ENCODE data around the gene CDT1.

- no peak for TF ChIP-seq POLR2A (IDR thresholded peaks at IDR 0.05)
- TF ChIP-seq, protein P1, sequence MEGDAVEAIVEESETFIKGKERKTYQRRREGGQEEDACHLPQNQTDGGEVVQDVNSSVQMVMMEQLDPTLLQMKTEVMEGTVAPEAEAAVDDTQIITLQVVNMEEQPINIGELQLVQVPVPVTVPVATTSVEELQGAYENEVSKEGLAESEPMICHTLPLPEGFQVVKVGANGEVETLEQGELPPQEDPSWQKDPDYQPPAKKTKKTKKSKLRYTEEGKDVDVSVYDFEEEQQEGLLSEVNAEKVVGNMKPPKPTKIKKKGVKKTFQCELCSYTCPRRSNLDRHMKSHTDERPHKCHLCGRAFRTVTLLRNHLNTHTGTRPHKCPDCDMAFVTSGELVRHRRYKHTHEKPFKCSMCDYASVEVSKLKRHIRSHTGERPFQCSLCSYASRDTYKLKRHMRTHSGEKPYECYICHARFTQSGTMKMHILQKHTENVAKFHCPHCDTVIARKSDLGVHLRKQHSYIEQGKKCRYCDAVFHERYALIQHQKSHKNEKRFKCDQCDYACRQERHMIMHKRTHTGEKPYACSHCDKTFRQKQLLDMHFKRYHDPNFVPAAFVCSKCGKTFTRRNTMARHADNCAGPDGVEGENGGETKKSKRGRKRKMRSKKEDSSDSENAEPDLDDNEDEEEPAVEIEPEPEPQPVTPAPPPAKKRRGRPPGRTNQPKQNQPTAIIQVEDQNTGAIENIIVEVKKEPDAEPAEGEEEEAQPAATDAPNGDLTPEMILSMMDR (IDR thresholded peaks at IDR 0.05), result no peak
Measured at GRCh38 chr16:88759976-88760350, 43.6 kb upstream of the CDT1 start.

Measured in thyroid gland (tissue), 4 donors.